ENCODE measurements around the gene MRPL23. TPM values are rescaled to one million over a fixed set of nuclear protein-coding genes. Genes with fewer than 3 reads are reported as not detected.

MRPL23 gene
- total and polyA plus RNA-seq, 2 experiments from 2014 or later: 54.0 to 54.8 TPM

- no peak for TF ChIP-seq EZH2 (IDR thresholded peaks at IDR 0.05; ENCODE audit: borderline replicate concordance)
- TF ChIP-seq CTCF (IDR thresholded peaks at IDR 0.05; ENCODE audit: poor library complexity): no peak
- no peak for TF ChIP-seq EZH2phosphoT487 (IDR thresholded peaks at IDR 0.05; ENCODE audit: low read depth, severe bottlenecking, unreplicated experiment)
- Histone ChIP-seq H4K20me1 (ENCODE audit: insufficient read depth, poor library complexity, severe bottlenecking) (no peaks in the 10 kb centered on the region), H3K4me2 (no peak overlapping the region), H3K4me1 (ENCODE audit: insufficient read depth) (peaks cover 10% of the 10 kb centered on the region), H3K27ac (peak overlapping the region; percentile 28), H3K79me2 (no peaks in the 10 kb centered on the region), H2AFZ (no peak overlapping the region), H3K9me3 (ENCODE audit: low read depth) (no peaks in the 10 kb centered on the region), H3K4me3 (no peak overlapping the region), H3K9me2 (replicated peaks; ENCODE audit: insufficient read depth) (no peaks in the 10 kb centered on the region), H3K36me3 (replicated peaks; ENCODE audit: insufficient read depth, low read depth) (no peaks in the 10 kb centered on the region), H3K27me3 (no peaks in the 10 kb centered on the region)
- WGBS (ENCODE audit: low lambda C conversion rate, missing lambda C conversion rate): 82% methylated on average over 15 of the region's 15 CpGs
- DNase-seq (ENCODE audit: low spot score): no peak
Observed at GRCh38 chr11:1943576-1943975, 3.6 kb upstream of the MRPL23 start.

GRCh38 chr11:1943977-1944376 is 3.2 kb upstream of the MRPL23 start:
- Histone ChIP-seq H3K4me1 (ENCODE audit: insufficient read depth) (peaks cover 7% of the 10 kb centered on the region), H3K4me3 (no peak overlapping the region), H3K27ac (peak overlapping the region; percentile 28), H2AFZ (no peak overlapping the region), H3K9me3 (ENCODE audit: low read depth) (no peaks in the 10 kb centered on the region), H3K27me3 (no peaks in the 10 kb centered on the region), H4K20me1 (ENCODE audit: insufficient read depth, poor library complexity, severe bottlenecking) (no peaks in the 10 kb centered on the region), H3K9me2 (replicated peaks; ENCODE audit: insufficient read depth) (no peaks in the 10 kb centered on the region), H3K79me2 (no peaks in the 10 kb centered on the region), H3K36me3 (replicated peaks; ENCODE audit: insufficient read depth, low read depth) (no peaks in the 10 kb centered on the region), H3K4me2 (no peak overlapping the region)
- 67% methylated on average over 9 of the region's 9 CpGs for WGBS (ENCODE audit: low lambda C conversion rate, missing lambda C conversion rate)
- TF ChIP-seq EZH2phosphoT487 (IDR thresholded peaks at IDR 0.05; ENCODE audit: low read depth, severe bottlenecking, unreplicated experiment) (no peak), CTCF (IDR thresholded peaks at IDR 0.05; ENCODE audit: poor library complexity) (no peak), EZH2 (IDR thresholded peaks at IDR 0.05; ENCODE audit: borderline replicate concordance) (no peak)
- DNase-seq (ENCODE audit: low spot score): no peak

- Histone ChIP-seq H3K4me3 (no peak overlapping the region), H3K36me3 (replicated peaks; ENCODE audit: insufficient read depth, low read depth) (no peaks in the 10 kb centered on the region), H3K4me2 (no peak overlapping the region), H3K27me3 (no peaks in the 10 kb centered on the region), H2AFZ (no peak overlapping the region), H3K4me1 (ENCODE audit: insufficient read depth) (no peaks in the 10 kb centered on the region), H3K27ac (no peak overlapping the region), H3K79me2 (no peaks in the 10 kb centered on the region), H3K9me3 (ENCODE audit: low read depth) (no peaks in the 10 kb centered on the region), H3K9me2 (replicated peaks; ENCODE audit: insufficient read depth) (no peaks in the 10 kb centered on the region), H4K20me1 (ENCODE audit: insufficient read depth, poor library complexity, severe bottlenecking) (no peaks in the 10 kb centered on the region)
- no CpG with 5 or more reads among the region's 36 CpGs for WGBS (ENCODE audit: low lambda C conversion rate, missing lambda C conversion rate)
- TF ChIP-seq EZH2 (IDR thresholded peaks at IDR 0.05; ENCODE audit: borderline replicate concordance) (no peak), CTCF (IDR thresholded peaks at IDR 0.05; ENCODE audit: poor library complexity) (no peak), EZH2phosphoT487 (IDR thresholded peaks at IDR 0.05; ENCODE audit: low read depth, severe bottlenecking, unreplicated experiment) (no peak)
- DNase-seq (ENCODE audit: low spot score): no peak
Observed at GRCh38 chr11:1947592-1948237, 583 bp downstream of the MRPL23 start.

Data from hepatocyte (in vitro differentiated cells).